ENCODE results near the gene PDE4B.
A peak's percentile ranks its signal among the peaks of the same experiment; 100 is the strongest.

PDE4B gene

GRCh38 chr1:65765631-65766030 is 27.1 kb upstream of the PDE4B start:
- TF ChIP-seq POU2F2 (IDR thresholded peaks at IDR 0.05; ENCODE audit: low read depth, low read length) (no peak), TAF1 (IDR thresholded peaks at IDR 0.05; ENCODE audit: low read depth, low read length) (no peak), SPI1 (IDR thresholded peaks at IDR 0.05; ENCODE audit: low read depth, low read length) (no peak), POLR2A (IDR thresholded peaks at IDR 0.05; ENCODE audit: low read depth, low read length) (no peak), POLR2AphosphoS5 (IDR thresholded peaks at IDR 0.05; ENCODE audit: low read depth, low read length) (no peak), PAX5 (IDR thresholded peaks at IDR 0.05; ENCODE audit: insufficient read depth, low read length, severe bottlenecking) (no peak)
- FAIRE-seq: peak; percentile 20
- DNase-seq (ENCODE audit: insufficient read length, low spot score): no peak

GRCh38 chr1:65769636-65770035 is 23.1 kb upstream of the PDE4B start:
- FAIRE-seq: no peak
- DNase-seq (ENCODE audit: insufficient read length, low spot score): no peak
- TF ChIP-seq SPI1 (IDR thresholded peaks at IDR 0.05; ENCODE audit: low read depth, low read length): no peak
- no peak for TF ChIP-seq POLR2AphosphoS5 (IDR thresholded peaks at IDR 0.05; ENCODE audit: low read depth, low read length)
- no peak for TF ChIP-seq POLR2A (IDR thresholded peaks at IDR 0.05; ENCODE audit: low read depth, low read length)
- no peak for TF ChIP-seq TAF1 (IDR thresholded peaks at IDR 0.05; ENCODE audit: low read depth, low read length)
- no peak for TF ChIP-seq PAX5 (IDR thresholded peaks at IDR 0.05; ENCODE audit: insufficient read depth, low read length, severe bottlenecking)
- no peak for TF ChIP-seq POU2F2 (IDR thresholded peaks at IDR 0.05; ENCODE audit: low read depth, low read length)

GRCh38 chr1:65772607-65773006 is 20.1 kb upstream of the PDE4B start:
- DNase-seq (ENCODE audit: insufficient read length, low spot score): no peak
- no peak for FAIRE-seq
- TF ChIP-seq POLR2A (IDR thresholded peaks at IDR 0.05; ENCODE audit: low read depth, low read length): no peak
- no peak for TF ChIP-seq SPI1 (IDR thresholded peaks at IDR 0.05; ENCODE audit: low read depth, low read length)
- TF ChIP-seq PAX5 (IDR thresholded peaks at IDR 0.05; ENCODE audit: insufficient read depth, low read length, severe bottlenecking): no peak
- TF ChIP-seq POLR2AphosphoS5 (IDR thresholded peaks at IDR 0.05; ENCODE audit: low read depth, low read length): no peak
- TF ChIP-seq POU2F2 (IDR thresholded peaks at IDR 0.05; ENCODE audit: low read depth, low read length): no peak
- TF ChIP-seq TAF1 (IDR thresholded peaks at IDR 0.05; ENCODE audit: low read depth, low read length): no peak

GRCh38 chr1:65773391-65774123 is 19.1 kb upstream of the PDE4B start:
- FAIRE-seq: no peak
- no peak for DNase-seq (ENCODE audit: insufficient read length, low spot score)
- TF ChIP-seq TAF1 (IDR thresholded peaks at IDR 0.05; ENCODE audit: low read depth, low read length) (no peak), POLR2AphosphoS5 (IDR thresholded peaks at IDR 0.05; ENCODE audit: low read depth, low read length) (no peak), SPI1 (IDR thresholded peaks at IDR 0.05; ENCODE audit: low read depth, low read length) (no peak), POU2F2 (IDR thresholded peaks at IDR 0.05; ENCODE audit: low read depth, low read length) (no peak), PAX5 (IDR thresholded peaks at IDR 0.05; ENCODE audit: insufficient read depth, low read length, severe bottlenecking) (no peak), POLR2A (IDR thresholded peaks at IDR 0.05; ENCODE audit: low read depth, low read length) (no peak)

GRCh38 chr1:65788762-65789161 is 3.9 kb upstream of the PDE4B start:
- FAIRE-seq (no peak), DNase-seq (ENCODE audit: insufficient read length, low spot score) (no peak)
- TF ChIP-seq POU2F2 (IDR thresholded peaks at IDR 0.05; ENCODE audit: low read depth, low read length) (no peak), POLR2AphosphoS5 (IDR thresholded peaks at IDR 0.05; ENCODE audit: low read depth, low read length) (no peak), TAF1 (IDR thresholded peaks at IDR 0.05; ENCODE audit: low read depth, low read length) (no peak), POLR2A (IDR thresholded peaks at IDR 0.05; ENCODE audit: low read depth, low read length) (no peak), SPI1 (IDR thresholded peaks at IDR 0.05; ENCODE audit: low read depth, low read length) (no peak), PAX5 (IDR thresholded peaks at IDR 0.05; ENCODE audit: insufficient read depth, low read length, severe bottlenecking) (no peak)

GRCh38 chr1:65791396-65791795 is 1.3 kb upstream of the PDE4B start:
- FAIRE-seq: no peak
- DNase-seq (ENCODE audit: insufficient read length, low spot score): no peak
- TF ChIP-seq POU2F2 (IDR thresholded peaks at IDR 0.05; ENCODE audit: low read depth, low read length) (no peak), SPI1 (IDR thresholded peaks at IDR 0.05; ENCODE audit: low read depth, low read length) (no peak), POLR2A (IDR thresholded peaks at IDR 0.05; ENCODE audit: low read depth, low read length) (no peak), POLR2AphosphoS5 (IDR thresholded peaks at IDR 0.05; ENCODE audit: low read depth, low read length) (no peak), PAX5 (IDR thresholded peaks at IDR 0.05; ENCODE audit: insufficient read depth, low read length, severe bottlenecking) (no peak), TAF1 (IDR thresholded peaks at IDR 0.05; ENCODE audit: low read depth, low read length) (no peak)

- TF ChIP-seq TAF1 (IDR thresholded peaks at IDR 0.05; ENCODE audit: low read depth, low read length) (no peak), POLR2A (IDR thresholded peaks at IDR 0.05; ENCODE audit: low read depth, low read length) (no peak), POLR2AphosphoS5 (IDR thresholded peaks at IDR 0.05; ENCODE audit: low read depth, low read length) (no peak), SPI1 (IDR thresholded peaks at IDR 0.05; ENCODE audit: low read depth, low read length) (no peak), POU2F2 (IDR thresholded peaks at IDR 0.05; ENCODE audit: low read depth, low read length) (no peak), PAX5 (IDR thresholded peaks at IDR 0.05; ENCODE audit: insufficient read depth, low read length, severe bottlenecking) (no peak)
- no peak for DNase-seq (ENCODE audit: insufficient read length, low spot score)
- no peak for FAIRE-seq
These were observed 660 bp upstream of the PDE4B start for GRCh38 chr1:65791801-65792668.

- DNase-seq (ENCODE audit: insufficient read length, low spot score) (no peak), FAIRE-seq (no peak)
- TF ChIP-seq TAF1 (IDR thresholded peaks at IDR 0.05; ENCODE audit: low read depth, low read length) (no peak), SPI1 (IDR thresholded peaks at IDR 0.05; ENCODE audit: low read depth, low read length) (no peak), PAX5 (IDR thresholded peaks at IDR 0.05; ENCODE audit: insufficient read depth, low read length, severe bottlenecking) (no peak), POLR2AphosphoS5 (IDR thresholded peaks at IDR 0.05; ENCODE audit: low read depth, low read length) (no peak), POU2F2 (IDR thresholded peaks at IDR 0.05; ENCODE audit: low read depth, low read length) (no peak)
These were observed 651 bp downstream of the PDE4B start for GRCh38 chr1:65793359-65793732.

- no peak for FAIRE-seq
- no peak for TF ChIP-seq PAX5 (IDR thresholded peaks at IDR 0.05; ENCODE audit: insufficient read depth, low read length, severe bottlenecking)
- no peak for TF ChIP-seq TAF1 (IDR thresholded peaks at IDR 0.05; ENCODE audit: low read depth, low read length)
- TF ChIP-seq POU2F2 (IDR thresholded peaks at IDR 0.05; ENCODE audit: low read depth, low read length): no peak
- TF ChIP-seq SPI1 (IDR thresholded peaks at IDR 0.05; ENCODE audit: low read depth, low read length): no peak
- no peak for TF ChIP-seq POLR2AphosphoS5 (IDR thresholded peaks at IDR 0.05; ENCODE audit: low read depth, low read length)
- TF ChIP-seq POLR2A (IDR thresholded peaks at IDR 0.05; ENCODE audit: low read depth, low read length): no peak
- DNase-seq (ENCODE audit: insufficient read length, low spot score): no peak
These were observed 2.6 kb downstream of the PDE4B start for GRCh38 chr1:65795311-65795710.
